ENCODE measurements around the gene AMBP.

DNA sequence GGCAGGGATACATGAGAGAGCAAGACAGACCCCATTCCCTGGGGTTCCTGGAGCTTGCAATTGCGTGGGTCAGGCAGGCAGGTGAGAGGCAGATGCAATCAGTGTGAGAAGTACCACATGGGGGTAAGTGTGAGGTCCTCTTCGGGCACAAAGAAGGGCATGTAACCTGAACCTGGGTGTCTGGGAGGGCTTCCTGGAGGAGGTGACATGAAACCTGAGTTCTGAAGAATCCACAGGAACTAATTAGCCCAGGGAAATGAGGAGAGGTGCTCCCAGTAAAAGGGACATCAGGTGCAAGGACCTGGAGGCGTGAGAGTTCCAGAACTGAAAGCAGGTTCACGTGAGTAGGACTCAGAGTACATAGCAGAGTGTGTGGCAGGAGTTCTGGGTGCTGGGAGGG lies 2.5 kb downstream of the AMBP start:
- no peak for TF ChIP-seq EZH2 (IDR thresholded peaks at IDR 0.05; ENCODE audit: low read length, unreplicated experiment)
- TF ChIP-seq, protein P1, sequence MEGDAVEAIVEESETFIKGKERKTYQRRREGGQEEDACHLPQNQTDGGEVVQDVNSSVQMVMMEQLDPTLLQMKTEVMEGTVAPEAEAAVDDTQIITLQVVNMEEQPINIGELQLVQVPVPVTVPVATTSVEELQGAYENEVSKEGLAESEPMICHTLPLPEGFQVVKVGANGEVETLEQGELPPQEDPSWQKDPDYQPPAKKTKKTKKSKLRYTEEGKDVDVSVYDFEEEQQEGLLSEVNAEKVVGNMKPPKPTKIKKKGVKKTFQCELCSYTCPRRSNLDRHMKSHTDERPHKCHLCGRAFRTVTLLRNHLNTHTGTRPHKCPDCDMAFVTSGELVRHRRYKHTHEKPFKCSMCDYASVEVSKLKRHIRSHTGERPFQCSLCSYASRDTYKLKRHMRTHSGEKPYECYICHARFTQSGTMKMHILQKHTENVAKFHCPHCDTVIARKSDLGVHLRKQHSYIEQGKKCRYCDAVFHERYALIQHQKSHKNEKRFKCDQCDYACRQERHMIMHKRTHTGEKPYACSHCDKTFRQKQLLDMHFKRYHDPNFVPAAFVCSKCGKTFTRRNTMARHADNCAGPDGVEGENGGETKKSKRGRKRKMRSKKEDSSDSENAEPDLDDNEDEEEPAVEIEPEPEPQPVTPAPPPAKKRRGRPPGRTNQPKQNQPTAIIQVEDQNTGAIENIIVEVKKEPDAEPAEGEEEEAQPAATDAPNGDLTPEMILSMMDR (conservative IDR thresholded peaks at IDR 0.05; ENCODE audit: low read depth, low read length), result no peak

All from PC-3 (cell line).